Activated naive CD8-positive, alpha-beta T cell (primary cell): Measurements from ENCODE around the gene KCNQ2.

Experiments
- H3K27ac Mint-ChIP-seq: one replicate; pipeline ENCODE4 v1.8.0; 2021; ENCODE audit warnings: mixed read lengths
- H3K27me3 Mint-ChIP-seq: one replicate; pipeline ENCODE4 v1.8.0; 2021; ENCODE audit warnings: mixed read lengths
- H3K36me3 Mint-ChIP-seq: one replicate; pipeline ENCODE4 v1.8.0; 2021; ENCODE audit warnings: mixed read lengths
- H3K4me1 Mint-ChIP-seq: one replicate; pipeline ENCODE4 v1.8.0; 2021; ENCODE audit warnings: low read depth, mixed read lengths
- H3K4me3 Mint-ChIP-seq: one replicate; pipeline ENCODE4 v1.8.0; 2021; ENCODE audit warnings: mild to moderate bottlenecking, mixed read lengths
- H3K9me3 Mint-ChIP-seq: one replicate; pipeline ENCODE4 v1.8.0; 2021; ENCODE audit warnings: low read depth, mixed read lengths

Gene KCNQ2

DNA sequence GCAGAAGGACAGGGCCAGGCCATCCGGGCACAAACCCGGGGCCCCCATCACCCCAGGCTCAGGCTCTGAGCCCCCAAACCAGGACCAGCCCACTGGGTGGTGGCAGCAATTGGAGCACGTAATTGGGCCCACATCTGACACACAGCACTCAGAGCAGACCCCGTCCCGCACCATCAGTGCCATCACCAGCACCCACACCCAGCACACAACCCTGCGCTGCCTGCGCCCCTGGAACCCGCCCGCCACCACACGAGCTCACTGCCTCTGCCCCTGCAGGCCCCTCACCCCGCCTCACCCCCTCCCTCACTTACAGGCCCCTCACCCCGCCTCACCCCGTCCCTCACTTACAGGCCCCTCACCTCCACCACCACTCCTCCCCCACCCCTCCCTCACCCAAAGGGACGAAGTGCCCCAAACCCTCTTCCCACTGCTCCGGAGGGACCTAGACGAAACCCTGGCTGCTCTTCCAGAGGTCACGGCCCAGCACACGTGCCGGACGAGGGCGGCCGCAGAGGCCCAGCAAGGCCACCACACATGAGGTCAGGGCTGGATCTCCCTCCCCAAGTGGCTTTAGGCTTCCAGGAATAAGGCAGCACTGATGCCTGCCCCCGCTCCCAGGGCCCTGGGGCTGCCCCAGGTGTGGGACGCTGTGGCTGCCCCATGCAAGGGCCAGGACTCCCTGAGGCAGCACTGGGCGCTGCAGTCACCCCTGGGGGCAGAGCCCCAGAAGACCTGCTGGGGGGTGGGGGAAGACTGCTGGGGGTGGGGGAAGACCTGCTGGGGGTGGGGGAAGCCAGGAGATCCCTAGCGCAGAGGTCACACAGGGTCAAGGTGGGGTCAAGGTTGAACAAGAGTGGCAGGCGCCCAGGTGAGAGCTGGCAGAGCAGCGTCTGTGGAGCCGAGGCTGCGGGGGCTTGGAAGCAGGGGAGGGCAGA lies 22.4 kb downstream of the KCNQ2 start:
- Mint-ChIP-seq H3K4me3 (no peak overlapping the region), H3K9me3 (no peaks in the 10 kb centered on the region), H3K27me3 (peaks cover 6% of the 10 kb centered on the region), H3K36me3 (no peaks in the 10 kb centered on the region), H3K4me1 (peaks cover 6% of the 10 kb centered on the region), H3K27ac (no peak overlapping the region)

DNA sequence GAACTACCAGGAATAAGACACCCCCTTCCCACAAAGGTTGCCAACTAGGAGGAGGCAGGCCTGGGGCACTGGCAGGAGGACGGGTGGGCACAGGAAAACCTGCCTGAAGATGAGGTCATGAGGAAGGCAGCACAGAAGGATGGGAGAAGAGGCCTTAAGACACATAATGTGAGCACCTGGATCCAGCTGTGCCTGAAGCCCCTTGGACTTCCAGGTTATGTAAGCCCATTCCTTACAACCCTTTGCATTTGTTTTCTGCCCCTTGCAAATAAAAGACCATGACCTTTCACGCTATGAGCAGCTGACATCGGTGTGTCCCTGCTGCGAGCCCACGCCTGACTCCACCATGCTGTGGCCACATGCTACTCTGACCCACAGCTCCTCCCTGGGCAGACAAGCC lies 23.4 kb downstream of the KCNQ2 start:
- no peaks in the 10 kb centered on the region for H3K36me3 Mint-ChIP-seq
- peaks cover 2% of the 10 kb centered on the region for H3K4me1 Mint-ChIP-seq
- H3K27ac Mint-ChIP-seq, result no peak overlapping the region
- peaks cover 4% of the 10 kb centered on the region for H3K27me3 Mint-ChIP-seq
- no peaks in the 10 kb centered on the region for H3K9me3 Mint-ChIP-seq
- H3K4me3 Mint-ChIP-seq, result no peak overlapping the region

DNA sequence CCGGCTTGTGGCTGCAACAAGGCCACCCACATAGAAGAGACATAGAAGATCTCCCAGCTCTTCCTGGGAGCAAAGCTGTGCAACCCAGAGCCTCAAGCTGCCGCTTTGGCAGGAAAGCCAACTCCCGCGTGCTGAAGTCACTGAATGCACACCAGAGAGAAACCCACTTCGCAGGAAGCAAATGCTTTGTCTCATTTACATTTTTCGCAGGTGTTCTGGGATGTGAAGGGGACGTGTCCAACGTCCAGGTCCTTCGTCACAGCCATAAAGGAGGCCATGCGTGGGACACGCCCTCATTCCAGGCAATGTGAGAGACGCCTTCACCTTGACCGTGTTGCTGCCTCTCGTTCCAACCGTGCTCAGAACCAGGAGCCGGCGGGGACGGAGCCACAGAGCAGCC lies 24.4 kb downstream of the KCNQ2 start:
- no peak overlapping the region for H3K27ac Mint-ChIP-seq
- H3K4me1 Mint-ChIP-seq, result no peaks in the 10 kb centered on the region
- H3K36me3 Mint-ChIP-seq, result no peaks in the 10 kb centered on the region
- no peaks in the 10 kb centered on the region for H3K9me3 Mint-ChIP-seq
- no peak overlapping the region for H3K4me3 Mint-ChIP-seq
- peaks cover 4% of the 10 kb centered on the region for H3K27me3 Mint-ChIP-seq

DNA sequence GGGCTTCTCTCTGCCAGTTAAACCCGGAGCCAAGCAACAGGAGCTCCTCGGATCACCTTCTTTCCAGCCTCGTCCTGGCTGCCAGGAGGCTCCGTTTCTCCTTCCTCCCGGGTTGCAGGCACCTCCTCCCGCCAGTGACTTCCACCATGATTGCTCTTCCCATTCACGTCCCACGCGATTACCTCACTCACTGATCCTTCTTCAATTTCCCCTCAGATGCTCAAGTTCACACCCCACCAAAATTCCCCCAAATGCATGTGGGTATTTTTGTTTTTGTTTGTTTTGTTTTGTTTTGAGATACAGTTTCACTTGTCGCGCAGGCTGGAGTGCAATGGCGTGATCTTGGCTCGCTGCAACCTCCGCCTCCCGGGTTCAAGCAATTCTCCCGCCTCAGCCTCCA lies 25.1 kb downstream of the KCNQ2 start:
- Mint-ChIP-seq H3K4me3 (no peak overlapping the region), H3K36me3 (no peaks in the 10 kb centered on the region), H3K4me1 (peaks cover under 1% of the 10 kb centered on the region), H3K9me3 (no peaks in the 10 kb centered on the region), H3K27ac (no peak overlapping the region), H3K27me3 (peaks cover 4% of the 10 kb centered on the region)

DNA sequence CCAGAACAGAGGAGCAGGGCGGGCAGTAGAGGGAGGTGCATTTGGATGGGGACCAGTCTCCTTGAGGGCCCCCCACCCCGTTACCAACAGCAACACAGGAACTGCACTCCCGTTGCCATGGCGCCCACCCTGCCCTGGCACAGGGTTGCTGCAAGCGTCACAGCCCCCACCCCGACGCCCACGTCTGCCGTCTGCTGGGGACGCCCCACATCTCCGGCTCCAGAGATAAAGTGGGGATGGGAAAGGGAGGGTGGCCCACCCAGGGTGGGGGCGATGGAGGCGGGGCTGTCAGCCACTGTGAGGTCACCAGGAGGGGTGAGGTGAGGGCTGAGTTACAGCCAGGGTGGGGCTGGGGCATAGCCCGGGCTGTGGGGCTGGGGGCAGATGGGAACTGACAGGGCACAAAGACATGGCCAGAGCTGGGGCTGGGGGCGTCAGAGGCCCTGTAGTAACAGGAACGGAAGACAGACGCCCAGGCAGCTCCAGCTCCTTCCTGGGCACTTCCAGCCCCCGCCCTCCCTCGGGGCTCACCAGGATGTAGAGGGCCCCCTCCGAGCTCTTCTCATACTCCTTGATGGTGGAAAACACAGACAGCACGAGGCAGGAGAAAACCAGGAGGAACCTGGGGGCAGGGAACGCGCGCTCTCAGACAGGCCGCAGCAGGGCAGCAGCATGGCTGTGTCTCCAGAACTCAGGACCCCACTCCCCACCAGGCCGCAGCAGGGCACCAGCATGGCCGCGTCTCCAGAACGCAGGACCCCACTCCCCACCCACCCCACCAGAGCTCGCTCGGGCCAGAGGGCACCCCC lies 26.0 kb downstream of the KCNQ2 start:
- Mint-ChIP-seq H3K9me3 (no peaks in the 10 kb centered on the region), H3K27ac (no peak overlapping the region), H3K4me3 (no peak overlapping the region), H3K27me3 (peaks cover 4% of the 10 kb centered on the region), H3K36me3 (no peaks in the 10 kb centered on the region), H3K4me1 (peaks cover 10% of the 10 kb centered on the region)

DNA sequence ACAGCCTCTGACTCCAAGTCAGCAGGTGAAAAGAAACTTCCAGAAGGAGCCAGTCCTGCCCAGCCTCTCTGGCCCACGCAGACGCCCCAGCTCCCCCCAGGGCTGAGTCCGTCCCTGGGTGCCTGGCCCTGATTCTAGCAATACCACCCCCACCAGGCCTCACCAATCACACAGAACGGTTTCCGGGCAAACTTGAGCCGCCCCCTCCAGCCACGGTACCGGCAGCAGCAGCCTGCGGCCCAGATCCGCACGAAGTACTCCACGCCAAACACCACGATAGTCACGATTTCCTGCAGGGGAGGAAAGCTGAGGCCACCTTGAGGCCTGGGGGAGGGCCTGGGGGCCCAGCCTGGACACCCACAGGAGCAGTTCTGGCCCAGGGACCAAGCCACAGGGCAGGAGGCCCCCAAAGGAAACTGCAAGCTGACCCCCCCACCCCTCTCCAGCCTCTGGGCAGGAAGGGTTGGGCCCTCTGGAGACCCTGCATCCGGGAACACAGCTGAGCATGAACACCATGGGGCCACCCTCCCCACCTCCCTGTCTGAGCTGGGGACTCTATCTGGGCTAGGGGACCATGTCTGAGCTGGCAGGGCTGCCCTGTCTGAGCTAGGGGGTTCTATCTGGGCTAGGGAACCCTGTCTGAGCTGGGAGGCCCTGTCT lies 27.2 kb downstream of the KCNQ2 start:
- no peak overlapping the region for H3K4me3 Mint-ChIP-seq
- H3K27me3 Mint-ChIP-seq, result peaks cover 4% of the 10 kb centered on the region
- no peak overlapping the region for H3K27ac Mint-ChIP-seq
- H3K9me3 Mint-ChIP-seq, result no peaks in the 10 kb centered on the region
- peaks cover 15% of the 10 kb centered on the region for H3K4me1 Mint-ChIP-seq
- no peaks in the 10 kb centered on the region for H3K36me3 Mint-ChIP-seq

DNA sequence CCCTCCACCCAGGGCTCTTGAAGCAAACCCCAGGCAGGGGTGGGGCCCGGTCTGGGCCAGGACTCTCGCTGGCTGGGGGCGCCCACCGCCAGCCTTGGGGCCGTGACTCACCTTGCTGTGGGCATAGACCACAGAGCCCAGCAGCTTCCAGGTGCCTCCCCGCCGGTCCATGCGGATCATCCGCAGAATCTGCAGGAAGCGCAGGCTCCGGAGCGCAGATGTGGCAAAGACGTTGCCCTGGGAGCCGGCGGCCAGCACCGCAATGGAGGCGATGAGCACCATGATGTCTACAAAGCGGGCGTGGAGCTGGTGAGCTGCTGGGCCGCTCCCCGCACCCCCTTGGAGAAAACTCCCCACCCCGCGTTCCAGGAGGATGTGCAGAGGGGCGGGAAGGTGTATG lies 27.9 kb downstream of the KCNQ2 start:
- peaks cover 4% of the 10 kb centered on the region for H3K27me3 Mint-ChIP-seq
- H3K27ac Mint-ChIP-seq, result no peak overlapping the region
- no peaks in the 10 kb centered on the region for H3K36me3 Mint-ChIP-seq
- no peaks in the 10 kb centered on the region for H3K9me3 Mint-ChIP-seq
- H3K4me1 Mint-ChIP-seq, result peaks cover 15% of the 10 kb centered on the region
- no peak overlapping the region for H3K4me3 Mint-ChIP-seq

DNA sequence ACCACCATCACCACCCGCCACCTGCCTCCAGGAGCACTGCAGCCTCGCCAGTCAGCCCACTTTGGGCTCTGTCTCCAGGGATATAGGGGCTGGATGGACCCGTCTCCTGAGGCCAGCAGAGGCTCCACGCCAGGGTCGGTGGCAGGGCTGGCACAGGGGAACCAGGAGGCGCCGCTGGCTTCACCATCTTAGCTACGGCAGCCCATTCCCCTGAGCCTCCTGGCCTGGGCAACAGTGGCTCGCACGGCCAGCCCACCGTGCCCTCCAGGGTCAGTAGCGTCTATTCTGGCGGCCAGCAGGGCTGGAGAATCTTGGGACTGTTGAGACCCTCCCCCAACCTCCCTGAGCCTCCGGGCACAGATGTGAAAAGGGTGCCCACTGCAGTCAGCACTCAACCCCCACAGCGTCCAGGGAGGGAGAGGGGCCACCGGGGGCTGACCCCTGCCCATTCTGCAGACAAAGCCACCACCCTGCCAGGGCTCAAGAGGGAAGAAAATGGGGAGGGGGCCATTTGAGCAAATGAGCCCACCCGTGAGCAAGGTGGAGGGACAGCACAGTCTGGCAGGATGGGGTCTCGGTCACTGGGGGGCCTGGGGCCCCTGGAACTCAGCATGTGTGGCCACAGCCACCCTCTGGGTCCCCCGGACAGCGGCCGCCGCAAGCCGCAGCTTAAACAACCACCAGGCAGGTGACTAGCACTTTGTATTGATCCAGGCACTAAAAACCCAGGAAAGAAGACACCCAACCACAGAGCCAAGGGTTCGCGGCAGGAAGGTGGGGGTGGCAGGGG lies 28.7 kb downstream of the KCNQ2 start:
- Mint-ChIP-seq H3K4me3 (no peak overlapping the region), H3K27ac (no peak overlapping the region), H3K27me3 (peaks cover 4% of the 10 kb centered on the region), H3K4me1 (peaks cover 15% of the 10 kb centered on the region), H3K36me3 (no peaks in the 10 kb centered on the region), H3K9me3 (no peaks in the 10 kb centered on the region)

DNA sequence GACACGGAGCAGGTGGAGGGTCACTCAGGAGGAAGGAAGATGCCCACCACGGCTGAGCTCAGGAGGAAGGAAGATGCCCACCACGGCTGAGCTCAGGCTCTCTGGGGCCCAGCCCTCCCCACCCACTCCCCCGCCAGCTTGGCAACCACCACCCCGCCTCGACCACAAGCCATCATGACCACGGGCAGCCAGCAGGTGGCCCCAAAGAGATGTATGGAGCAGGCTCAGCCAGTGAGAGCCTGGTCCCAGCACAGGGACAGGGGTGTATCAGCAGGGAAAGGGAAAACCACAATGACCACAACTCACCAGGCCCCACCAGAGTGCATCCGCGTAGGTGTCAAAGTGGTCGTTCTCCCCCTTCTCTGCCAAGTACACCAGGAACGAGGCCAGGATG lies 30.4 kb downstream of the KCNQ2 start:
- H3K27me3 Mint-ChIP-seq, result peaks cover 1% of the 10 kb centered on the region
- no peak overlapping the region for H3K27ac Mint-ChIP-seq
- no peak overlapping the region for H3K4me3 Mint-ChIP-seq
- peaks cover 15% of the 10 kb centered on the region for H3K4me1 Mint-ChIP-seq
- H3K9me3 Mint-ChIP-seq, result no peaks in the 10 kb centered on the region
- H3K36me3 Mint-ChIP-seq, result no peaks in the 10 kb centered on the region

DNA sequence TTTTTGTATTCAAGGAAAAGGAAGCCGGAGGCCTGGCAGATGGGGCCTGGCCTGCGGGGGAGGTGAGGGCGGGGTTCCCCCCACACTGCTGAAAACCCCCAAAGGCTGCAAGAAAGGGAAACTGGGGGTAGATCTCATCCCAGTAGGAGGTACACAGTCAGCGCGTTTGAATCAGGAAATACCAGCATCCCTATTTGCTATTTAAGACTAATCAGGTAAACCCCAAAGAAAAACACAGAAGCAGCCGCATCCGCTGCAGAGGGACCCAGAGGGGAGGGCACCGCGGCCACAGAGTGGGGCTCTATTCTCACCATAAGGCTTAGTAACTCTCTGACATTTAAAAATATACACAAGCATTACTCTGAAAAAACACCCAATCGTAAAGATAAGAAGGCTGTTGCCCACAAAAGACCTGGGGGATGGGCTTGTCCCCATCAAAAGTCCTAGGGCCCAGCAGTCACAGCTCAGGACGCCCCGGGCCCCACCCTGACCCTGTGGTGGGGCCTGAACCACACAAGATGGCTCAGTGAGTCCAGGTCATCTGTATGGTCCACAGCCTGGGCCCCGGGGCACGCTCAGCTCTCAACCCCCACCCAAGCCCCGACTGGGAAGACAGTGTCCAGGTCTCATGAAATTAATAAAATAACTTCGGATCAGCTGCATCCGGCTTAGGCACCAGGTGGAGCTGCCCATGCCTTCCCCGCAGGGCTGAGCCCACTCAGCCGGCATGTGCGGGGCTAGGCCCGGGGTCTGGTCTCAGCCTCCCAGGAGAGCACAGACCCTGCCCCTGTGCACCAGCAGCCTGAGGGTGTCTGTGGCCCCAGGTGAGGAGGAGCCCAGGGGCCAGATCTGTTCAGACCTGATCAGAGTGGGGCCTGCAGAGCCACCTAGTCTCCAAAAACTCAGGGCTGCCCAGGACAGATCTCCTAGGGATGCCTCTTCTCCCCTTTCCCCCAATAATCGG lies 31.0 kb downstream of the KCNQ2 start:
- H3K4me3 Mint-ChIP-seq, result peak overlapping the region; percentile 69

DNA sequence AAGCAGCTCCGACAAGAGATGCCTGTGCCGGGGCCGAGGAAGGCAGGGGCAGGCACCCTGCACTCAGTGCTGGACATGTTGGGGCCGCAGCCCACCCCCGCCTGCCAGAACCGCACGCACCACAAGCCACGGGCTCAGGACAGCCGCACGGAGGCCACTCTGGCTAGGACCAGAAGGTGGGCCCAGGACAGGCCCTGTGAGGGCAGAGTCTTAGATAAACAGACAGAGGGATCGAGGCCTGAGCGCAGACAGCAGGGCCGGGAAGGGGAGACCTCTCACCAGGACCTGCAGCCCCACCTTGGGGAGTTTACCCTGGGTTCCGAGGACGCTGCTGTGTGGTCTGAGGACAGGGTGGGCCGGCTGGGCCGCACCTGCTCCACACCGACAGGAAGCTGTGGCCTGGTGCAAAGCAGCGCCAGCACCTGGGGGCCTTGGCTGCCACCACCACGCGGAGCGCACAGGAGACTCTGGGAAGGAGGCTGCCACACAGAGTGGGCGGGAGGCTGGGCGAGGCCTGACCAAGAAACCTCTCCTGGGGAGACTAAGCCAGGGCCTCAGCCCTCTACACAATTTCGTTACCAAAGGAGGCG lies 32.0 kb downstream of the KCNQ2 start:
- H3K27me3 Mint-ChIP-seq, result peaks cover 1% of the 10 kb centered on the region
- H3K27ac Mint-ChIP-seq, result no peak overlapping the region
- H3K9me3 Mint-ChIP-seq, result no peaks in the 10 kb centered on the region
- no peaks in the 10 kb centered on the region for H3K36me3 Mint-ChIP-seq
- H3K4me1 Mint-ChIP-seq, result peaks cover 15% of the 10 kb centered on the region
- H3K4me3 Mint-ChIP-seq, result no peak overlapping the region

More for the DNA sequence above, 31.0 kb downstream of the KCNQ2 start:
- H3K27ac Mint-ChIP-seq, result no peak overlapping the region
- H3K36me3 Mint-ChIP-seq, result no peaks in the 10 kb centered on the region
- H3K9me3 Mint-ChIP-seq, result no peaks in the 10 kb centered on the region
- peaks cover 15% of the 10 kb centered on the region for H3K4me1 Mint-ChIP-seq
- peaks cover 1% of the 10 kb centered on the region for H3K27me3 Mint-ChIP-seq

DNA sequence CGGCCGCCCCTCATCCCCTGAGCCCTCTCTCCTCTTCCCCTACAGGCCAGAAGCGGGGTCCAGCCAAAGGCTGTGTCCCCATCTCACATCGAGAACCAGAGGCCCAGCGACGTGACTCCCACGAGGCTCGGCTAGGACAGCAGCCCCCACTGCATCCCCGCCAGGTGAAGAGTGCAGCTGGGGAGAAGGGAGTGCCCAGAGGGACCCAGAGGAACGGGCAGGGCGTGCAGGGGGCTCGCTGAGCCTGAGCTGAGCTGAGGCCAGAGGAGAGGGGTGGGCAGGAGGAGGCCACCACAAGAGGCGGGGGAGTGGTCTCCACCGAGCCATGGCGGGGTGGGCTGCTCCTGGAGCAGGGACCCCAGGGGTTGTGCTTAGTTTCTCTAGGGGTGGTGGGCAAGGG lies 32.6 kb downstream of the KCNQ2 start:
- H3K36me3 Mint-ChIP-seq, result no peaks in the 10 kb centered on the region
- no peak overlapping the region for H3K4me3 Mint-ChIP-seq
- H3K27ac Mint-ChIP-seq, result no peak overlapping the region
- H3K9me3 Mint-ChIP-seq, result no peaks in the 10 kb centered on the region
- peaks cover 18% of the 10 kb centered on the region for H3K4me1 Mint-ChIP-seq
- H3K27me3 Mint-ChIP-seq, result peaks cover 1% of the 10 kb centered on the region

DNA sequence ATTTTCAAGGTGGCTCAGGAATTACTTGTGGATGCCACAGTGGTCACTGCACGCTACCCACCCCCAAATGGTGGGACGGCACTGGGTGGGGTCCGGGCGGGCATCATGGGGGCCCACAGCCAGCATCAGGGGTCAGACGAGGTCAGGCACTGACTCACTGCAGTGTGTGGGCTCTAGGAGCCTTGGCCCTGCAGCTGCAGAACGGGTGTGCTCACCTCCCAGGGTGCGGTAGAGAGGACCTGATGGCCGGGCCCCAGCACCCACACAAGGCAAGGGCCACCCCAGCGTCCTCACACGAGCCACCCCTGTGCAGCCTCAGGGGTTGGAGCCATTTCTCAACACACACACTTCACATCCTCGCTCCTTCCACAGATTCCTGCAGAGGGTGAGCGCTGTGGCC lies 34.3 kb downstream of the KCNQ2 start:
- no peaks in the 10 kb centered on the region for H3K36me3 Mint-ChIP-seq
- no peak overlapping the region for H3K4me3 Mint-ChIP-seq
- H3K27me3 Mint-ChIP-seq, result peaks cover 1% of the 10 kb centered on the region
- H3K9me3 Mint-ChIP-seq, result no peaks in the 10 kb centered on the region
- no peak overlapping the region for H3K27ac Mint-ChIP-seq
- H3K4me1 Mint-ChIP-seq, result peaks cover 23% of the 10 kb centered on the region
